KOPT-K1 (cell line): ENCODE measurements around the gene MYOF.
"Not testable (repeated sequence)": the region's sequence is repeated elsewhere in the genome, so short reads cannot be mapped to it uniquely, and the experiment has no call there.

Experiments used
- H3K27ac ChIP-seq: fragments of 200-600 bp; sonication (generic); 2 replicates; pipeline ENCODE4 v1.5.1; 2016; ENCODE audit warnings: antibody characterized with exemption, mild to moderate bottlenecking, low read depth, low read length; ENCODE audit not compliant: poor library complexity, severe bottlenecking
- H3K36me3 ChIP-seq: fragments of 200-600 bp; sonication (generic); 2 replicates; pipeline ENCODE4 v1.5.1; 2017; ENCODE audit warnings: antibody characterized with exemption, mild to moderate bottlenecking, low read length, moderate library complexity; ENCODE audit not compliant: insufficient read depth
- H3K9me3 ChIP-seq: fragments of 200-600 bp; sonication (generic); 2 replicates; pipeline ENCODE4 v1.5.1; 2017; ENCODE audit warnings: antibody characterized with exemption, low read length, mild to moderate bottlenecking; ENCODE audit not compliant: insufficient read depth, poor library complexity, severe bottlenecking

MYOF gene

GRCh38 chr10:93314656-93315055 lies 167.5 kb downstream of the MYOF start:
- not testable (repeated sequence) for H3K27ac ChIP-seq, H3K9me3 ChIP-seq, H3K36me3 ChIP-seq

- Histone ChIP-seq H3K9me3 (no peaks in the 10 kb centered on the region), H3K27ac (no peak overlapping the region), H3K36me3 (no peaks in the 10 kb centered on the region)
Measured at GRCh38 chr10:93313798-93314197, 168.3 kb downstream of the MYOF start.

DNA sequence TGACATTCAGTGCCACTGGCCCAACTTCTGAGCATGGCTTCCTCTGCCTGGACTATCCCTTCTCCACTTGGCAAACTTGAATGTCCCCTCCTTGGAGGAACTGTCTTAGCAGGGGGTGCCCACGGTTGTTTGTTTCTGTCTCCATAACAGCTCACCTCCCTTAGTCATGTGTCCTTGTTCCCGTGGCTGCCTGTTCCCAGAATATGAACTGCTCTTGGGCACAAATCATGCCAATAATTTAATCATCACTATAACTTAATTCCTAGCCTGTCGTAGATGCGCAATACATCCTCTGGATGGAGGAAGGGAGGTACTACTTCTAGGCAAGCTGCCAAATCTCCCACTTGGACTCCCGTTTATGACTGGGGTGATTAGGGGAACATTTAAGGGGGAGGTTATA lies 173.1 kb downstream of the MYOF start:
- Histone ChIP-seq H3K9me3 (no peaks in the 10 kb centered on the region), H3K27ac (no peak overlapping the region), H3K36me3 (no peaks in the 10 kb centered on the region)

- Histone ChIP-seq H3K36me3 (no peaks in the 10 kb centered on the region), H3K27ac (no peak overlapping the region), H3K9me3 (no peaks in the 10 kb centered on the region)
Measured at GRCh38 chr10:93305122-93305521, 177.0 kb downstream of the MYOF start.

- no peaks in the 10 kb centered on the region for H3K36me3 ChIP-seq
- H3K27ac ChIP-seq, result no peak overlapping the region
- no peaks in the 10 kb centered on the region for H3K9me3 ChIP-seq
Measured at GRCh38 chr10:93300981-93301380, 181.2 kb downstream of the MYOF start.

DNA sequence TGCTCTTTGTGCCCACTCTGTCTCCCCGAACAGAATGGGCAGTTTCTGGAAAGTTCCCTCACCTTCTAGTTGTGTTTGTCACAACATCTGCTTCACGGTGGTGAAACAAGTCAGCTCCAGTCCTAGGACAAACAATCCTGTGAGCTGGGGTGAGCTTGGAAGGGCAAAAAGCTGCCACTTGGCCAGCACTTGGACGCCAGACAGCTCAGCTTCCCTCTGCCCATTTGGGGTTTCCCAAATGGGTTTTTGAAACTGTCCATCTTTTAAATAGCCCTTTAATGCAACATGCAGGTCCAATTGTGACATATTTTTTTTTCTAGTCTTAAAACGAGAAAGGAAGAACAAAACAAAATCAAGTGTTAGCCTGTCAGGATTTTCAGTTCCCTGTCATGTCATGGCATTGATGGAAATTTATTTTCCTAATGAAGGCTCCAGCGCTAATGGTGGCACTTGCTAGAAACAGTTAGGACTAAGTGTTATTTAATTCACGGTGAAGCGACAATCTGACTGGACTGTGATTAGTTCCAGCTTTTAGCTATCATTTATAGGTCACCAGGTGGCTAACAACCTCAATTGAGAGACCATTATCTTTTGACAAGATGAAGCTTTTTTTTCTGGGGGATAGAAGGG lies 181.7 kb downstream of the MYOF start:
- H3K27ac ChIP-seq, result no peak overlapping the region
- no peaks in the 10 kb centered on the region for H3K9me3 ChIP-seq
- H3K36me3 ChIP-seq, result no peaks in the 10 kb centered on the region

DNA sequence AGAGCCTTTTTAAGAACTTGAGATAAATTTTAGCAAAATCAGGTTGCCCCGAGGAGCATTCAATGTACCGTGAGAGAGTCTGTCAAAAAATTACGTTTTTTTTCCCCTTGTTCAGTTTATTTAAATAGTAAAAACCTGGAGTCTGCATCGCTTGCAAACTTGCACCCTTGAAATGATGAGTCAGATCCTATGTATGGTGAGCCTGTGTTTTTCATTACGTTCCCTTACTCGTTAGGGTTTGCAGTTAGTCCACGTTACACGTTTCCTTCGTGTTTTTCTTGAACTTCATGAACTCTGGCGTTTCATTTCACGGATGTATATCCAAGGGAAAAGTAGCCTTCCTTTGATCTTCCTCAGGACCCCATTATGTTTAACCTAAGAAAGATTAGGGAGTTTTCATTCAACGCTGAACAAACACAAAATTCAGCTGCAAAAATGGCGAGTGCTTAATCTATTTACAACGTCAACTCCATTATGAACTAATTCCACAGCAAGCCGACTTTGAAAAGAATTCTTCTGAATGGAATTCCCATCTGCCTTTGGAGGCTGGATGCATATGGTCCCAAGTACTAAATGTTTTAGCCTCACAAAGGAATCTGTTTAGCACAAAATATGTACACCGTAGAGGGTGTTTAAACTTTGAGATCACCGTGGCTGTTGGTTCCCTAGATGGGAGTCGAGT lies 182.4 kb downstream of the MYOF start:
- H3K27ac ChIP-seq, result no peak overlapping the region
- H3K9me3 ChIP-seq, result no peaks in the 10 kb centered on the region
- no peaks in the 10 kb centered on the region for H3K36me3 ChIP-seq

DNA sequence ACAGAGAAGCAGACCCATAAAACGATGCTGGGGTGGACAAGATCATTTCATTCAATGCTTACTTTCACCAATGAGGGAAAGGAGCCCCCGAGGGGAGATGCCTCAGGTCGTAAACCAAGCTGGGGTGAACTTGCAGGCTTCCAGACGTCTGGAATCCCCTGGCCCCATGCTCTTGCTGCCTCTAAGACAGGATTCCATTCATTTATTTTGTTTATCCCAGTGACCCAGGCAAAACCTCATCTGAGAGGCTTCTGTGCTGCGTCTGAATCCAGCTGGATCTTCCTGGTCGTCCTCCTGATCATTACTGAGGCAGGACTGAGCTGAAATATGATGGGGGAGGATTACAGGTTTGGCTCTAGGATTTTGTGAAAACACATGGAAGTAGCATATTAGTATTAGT lies 182.9 kb downstream of the MYOF start:
- Histone ChIP-seq H3K9me3 (no peaks in the 10 kb centered on the region), H3K36me3 (no peaks in the 10 kb centered on the region), H3K27ac (no peak overlapping the region)

DNA sequence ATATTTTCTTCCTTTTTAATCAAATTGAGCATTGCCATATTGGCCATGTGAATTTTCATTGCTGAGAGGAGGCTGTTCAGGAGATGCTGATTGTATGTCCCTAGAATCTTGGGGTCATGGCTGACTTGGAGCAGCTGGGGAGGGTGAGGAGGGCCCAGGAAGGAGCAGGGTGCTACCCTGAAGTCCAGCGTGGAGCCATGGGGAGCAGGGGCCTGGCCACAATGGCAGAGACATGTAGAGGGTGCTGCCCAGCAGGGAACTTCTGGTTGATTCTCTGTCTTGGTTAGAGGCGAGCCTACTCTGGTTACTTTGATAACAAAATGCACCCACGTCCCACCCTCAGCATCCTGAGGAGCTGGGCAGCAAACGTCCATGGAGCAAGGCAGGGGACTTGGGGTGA lies 186.0 kb downstream of the MYOF start:
- Histone ChIP-seq H3K9me3 (no peaks in the 10 kb centered on the region), H3K27ac (no peak overlapping the region), H3K36me3 (no peaks in the 10 kb centered on the region)

- no peaks in the 10 kb centered on the region for H3K9me3 ChIP-seq
- H3K27ac ChIP-seq, result no peak overlapping the region
- no peaks in the 10 kb centered on the region for H3K36me3 ChIP-seq
Measured at GRCh38 chr10:93293999-93294398, 188.1 kb downstream of the MYOF start.

GRCh38 chr10:93290661-93291354 lies 191.3 kb downstream of the MYOF start:
- Histone ChIP-seq H3K27ac (no peak overlapping the region), H3K36me3 (no peaks in the 10 kb centered on the region), H3K9me3 (no peaks in the 10 kb centered on the region)

GRCh38 chr10:93288679-93289634 lies 193.2 kb downstream of the MYOF start:
- Histone ChIP-seq H3K9me3 (no peaks in the 10 kb centered on the region), H3K36me3 (no peaks in the 10 kb centered on the region), H3K27ac (no peak overlapping the region)

DNA sequence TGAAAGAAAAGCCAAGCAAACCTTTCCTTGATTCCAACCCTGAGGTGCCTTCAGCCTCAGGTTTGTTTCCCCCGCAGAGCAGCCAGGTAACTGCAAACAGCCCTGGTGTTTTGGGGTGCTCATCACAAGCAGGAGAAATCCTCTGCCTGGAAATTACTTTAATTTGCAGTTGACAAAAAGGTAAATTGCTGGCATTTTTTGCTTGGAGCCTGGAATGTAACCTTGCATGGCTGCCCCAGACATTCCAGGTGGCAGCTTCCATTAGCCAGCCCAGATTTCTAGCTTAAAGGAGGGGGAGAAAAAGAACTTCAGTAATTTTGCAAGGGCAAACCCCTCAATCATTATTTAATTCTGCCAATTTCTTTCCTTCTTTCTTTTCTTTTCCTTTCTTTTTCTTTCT lies 194.4 kb downstream of the MYOF start:
- Histone ChIP-seq H3K9me3 (no peaks in the 10 kb centered on the region), H3K36me3 (no peaks in the 10 kb centered on the region), H3K27ac (no peak overlapping the region)

DNA sequence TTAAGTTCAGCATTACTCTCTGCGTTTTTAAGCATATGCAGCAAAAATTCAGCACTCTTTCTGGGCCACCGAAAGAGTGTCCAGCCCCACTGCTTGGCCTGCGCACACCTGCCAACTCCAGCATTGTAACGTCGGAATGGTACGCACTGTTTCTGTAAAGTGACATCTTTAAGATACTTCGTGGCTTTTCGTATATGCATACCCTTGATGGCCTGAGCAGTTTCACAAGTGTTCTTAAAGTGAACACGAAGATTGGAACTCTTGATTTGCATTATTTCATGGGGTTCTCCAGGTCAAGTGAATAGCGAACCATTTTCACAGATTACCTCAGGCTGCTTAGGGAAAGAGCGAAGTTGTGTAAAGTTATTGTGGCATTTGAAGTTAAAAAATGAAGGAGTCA lies 197.9 kb downstream of the MYOF start:
- not testable (repeated sequence) for H3K27ac ChIP-seq, H3K36me3 ChIP-seq

DNA sequence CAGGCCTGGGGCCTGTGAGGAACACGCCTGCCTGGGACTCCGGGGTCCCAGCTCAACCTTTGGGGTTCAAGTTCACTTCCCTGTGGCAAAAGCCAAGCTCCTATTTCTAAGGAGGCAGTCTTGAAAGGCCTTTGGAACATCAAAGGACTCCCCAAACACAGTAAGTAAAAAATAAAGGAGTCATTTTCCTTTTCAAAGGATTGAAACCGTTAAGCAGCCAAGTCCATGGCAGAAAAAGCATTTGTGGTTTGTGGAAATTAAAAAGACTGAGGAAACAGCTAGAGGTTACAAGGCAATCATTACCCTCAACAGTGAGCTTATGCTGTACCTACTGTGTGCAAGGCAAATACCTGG lies 200.8 kb downstream of the MYOF start:
- Histone ChIP-seq H3K9me3 (no peaks in the 10 kb centered on the region), H3K27ac (no peak overlapping the region), H3K36me3 (no peaks in the 10 kb centered on the region)

More for the DNA sequence above, 197.9 kb downstream of the MYOF start:
- H3K9me3 ChIP-seq, result not testable (repeated sequence)
